Fibroblast of the aortic adventitia (primary cell): Measurements from ENCODE around the gene SRGAP3. TPM values are rescaled to one million over a fixed set of nuclear protein-coding genes. Genes with fewer than 3 reads are reported as not detected.
A peak's percentile ranks its signal among the peaks of the same experiment; 100 is the strongest.

ENCODE experiments used
- DNase-seq: peaks from one replicate; pipeline ENCODE4 v3.0.0-alpha.2; 2010; ENCODE audit warnings: low read depth
- H3K4me3 ChIP-seq: 2 replicates; pipeline ENCODE4 v1.5.1; 2011; ENCODE audit warnings: low read depth, mild to moderate bottlenecking, control low read depth, low read length, moderate library complexity
- CTCF ChIP-seq: IDR thresholded peaks from 2 replicates; pipeline ENCODE4 v1.5.1; 2011; ENCODE audit warnings: mild to moderate bottlenecking, low read length, control low read depth, inconsistent platforms; ENCODE audit not compliant: insufficient read depth
- total RNA-seq: library from RNA; depleted of rRNA; stranded (reverse); fragments of >200 nt; gene quantifications from 2 replicates; pipeline ENCODE4 v1.2.3, GENCODE V29; 2012; ENCODE audit warnings: low replicate concordance

The SRGAP3 gene
- total RNA-seq, 1 donor: 4.6 TPM

DNA sequence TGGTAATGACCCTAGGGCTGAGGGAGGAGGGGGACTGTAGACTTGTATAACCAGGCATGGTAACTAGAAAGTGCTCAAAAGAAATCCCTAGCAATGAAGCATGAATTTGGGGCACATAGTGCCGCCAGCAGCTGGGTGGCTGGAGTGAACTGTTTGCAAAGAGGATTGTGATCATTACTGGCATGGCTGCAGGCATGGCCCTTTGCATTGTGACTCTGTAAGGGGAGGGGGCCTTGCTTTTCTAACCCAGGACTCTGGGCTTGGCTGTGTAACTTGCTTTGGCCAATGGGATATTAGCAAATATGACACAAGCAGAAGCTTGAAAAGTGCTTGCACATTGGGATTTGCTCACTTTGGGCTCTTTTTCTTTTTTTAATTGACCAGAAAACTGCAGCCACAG is 173.7 kb downstream of the SRGAP3 start:
- no peak overlapping the region for H3K4me3 ChIP-seq
- TF ChIP-seq CTCF: no peak
- no peak for DNase-seq

DNA sequence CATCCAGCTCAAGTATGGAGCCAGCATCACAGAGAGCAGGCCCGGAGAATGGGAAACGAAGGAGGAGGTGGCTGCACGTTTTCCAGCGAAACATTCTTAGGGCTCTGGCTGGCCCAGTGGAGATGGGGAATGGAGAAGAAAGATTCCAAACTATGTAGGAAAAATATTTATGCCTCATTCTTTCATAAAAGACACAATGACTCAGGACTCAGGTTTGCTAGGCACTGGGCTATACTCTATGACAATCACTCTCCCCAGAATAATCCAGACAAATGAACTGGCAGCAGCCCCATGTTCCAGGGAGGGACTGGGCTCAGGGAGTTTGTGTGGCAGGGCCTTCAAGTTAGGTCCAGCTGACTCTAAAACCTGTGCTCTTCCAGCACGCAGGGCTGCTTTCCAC is 175.4 kb downstream of the SRGAP3 start:
- H3K4me3 ChIP-seq: no peak overlapping the region
- TF ChIP-seq CTCF: no peak

GRCh38 chr3:9072667-9073009 is 176.8 kb downstream of the SRGAP3 start:
- no peak for TF ChIP-seq CTCF
- H3K4me3 ChIP-seq: no peak overlapping the region
- no peak for DNase-seq

More for the DNA sequence above, 175.4 kb downstream of the SRGAP3 start:
- DNase-seq: peak; percentile 52

GRCh38 chr3:9071936-9072666 is 177.3 kb downstream of the SRGAP3 start:
- H3K4me3 ChIP-seq: no peak overlapping the region
- DNase-seq: no peak
- TF ChIP-seq CTCF: no peak

DNA sequence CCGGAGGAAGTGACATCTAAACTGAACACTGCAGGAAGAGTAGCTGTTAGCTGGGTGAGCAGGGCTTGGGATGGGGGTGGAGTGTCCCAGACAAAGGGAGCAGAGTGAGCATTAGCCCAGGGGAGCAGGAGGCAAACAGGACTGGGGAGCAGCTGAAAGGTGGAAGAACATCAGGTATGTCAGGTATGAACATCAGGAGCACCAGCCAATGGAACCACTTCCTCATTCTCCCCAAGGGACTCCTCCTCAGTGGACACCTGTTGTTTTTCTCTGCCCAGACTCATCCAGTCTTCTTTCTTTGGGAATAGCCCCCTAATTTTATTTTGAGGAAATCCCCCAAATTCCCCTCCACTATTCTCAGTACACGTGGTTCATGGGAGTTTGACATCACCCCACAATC is 178.5 kb downstream of the SRGAP3 start:
- no peak for DNase-seq
- no peak overlapping the region for H3K4me3 ChIP-seq
- TF ChIP-seq CTCF: no peak

DNA sequence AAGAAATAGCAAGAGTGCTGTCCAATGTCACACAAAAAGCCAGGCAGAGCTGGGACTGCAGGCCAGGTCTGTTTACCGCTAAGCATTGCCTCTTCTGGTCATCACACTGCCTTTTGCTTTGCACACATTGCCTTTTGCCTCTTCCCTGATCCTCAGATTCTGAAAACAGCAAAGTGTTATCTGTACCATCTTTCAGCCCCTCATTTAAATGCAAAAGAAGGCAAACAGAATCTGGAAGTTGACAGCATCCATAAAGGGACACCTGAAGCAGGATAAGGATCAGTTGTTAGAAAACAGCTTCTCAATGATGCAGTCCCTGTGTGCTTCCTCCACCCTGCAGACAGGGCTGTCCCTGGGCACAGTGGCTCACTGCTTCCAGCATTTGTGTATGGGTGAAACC is 179.5 kb downstream of the SRGAP3 start:
- DNase-seq: no peak
- TF ChIP-seq CTCF: no peak
- H3K4me3 ChIP-seq: no peak overlapping the region

DNA sequence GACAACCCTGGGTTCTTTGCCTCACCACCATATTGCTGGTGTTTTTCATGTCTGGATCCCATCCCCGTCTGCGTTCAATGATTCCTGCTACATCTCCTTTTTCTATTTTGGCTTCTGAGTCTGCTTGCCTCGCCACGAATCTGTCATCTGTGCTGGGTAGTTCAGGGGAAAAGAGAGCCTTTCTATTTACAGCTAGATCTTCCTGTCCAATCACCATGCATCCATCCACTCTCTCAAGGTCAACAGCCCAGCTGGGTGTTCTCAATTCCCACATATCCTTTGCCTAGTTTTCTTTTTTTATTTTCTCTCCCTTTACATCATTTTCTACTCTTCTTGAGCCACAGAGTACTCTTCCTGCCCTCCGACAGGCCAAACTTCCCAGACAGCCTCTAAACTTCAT is 181.4 kb downstream of the SRGAP3 start:
- no peak for TF ChIP-seq CTCF
- H3K4me3 ChIP-seq: no peak overlapping the region
- no peak for DNase-seq
